ENCODE measurements around the gene SRF. TPM values are rescaled to one million over a fixed set of nuclear protein-coding genes. Genes with fewer than 3 reads are reported as not detected.

Gene SRF
- total RNA-seq, 2 experiments from 2014 or later, result 34.5 to 35.4 TPM

DNA sequence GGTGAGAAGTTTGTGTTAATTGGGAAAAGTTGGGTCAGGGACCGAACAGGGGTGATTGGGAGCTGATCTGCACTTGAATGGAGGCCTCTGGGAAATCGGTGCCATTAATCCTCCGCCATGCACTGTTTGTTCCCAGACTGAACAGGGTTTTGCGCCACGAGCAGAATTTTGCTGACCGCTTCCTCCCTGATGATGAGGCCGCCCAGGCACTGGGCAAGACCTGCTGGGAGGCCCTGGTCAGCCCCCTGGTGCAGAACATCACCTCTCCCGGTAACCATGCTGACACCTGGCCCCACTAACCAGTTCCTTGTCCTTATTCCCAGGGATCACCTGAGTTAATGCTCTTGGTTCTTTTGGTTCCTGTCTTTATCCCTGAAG, 32.6 kb downstream of the SRF start:
- ChIA-PET CTCF (interaction anchor here (1.3 kb wide), 1 partner anchor 18 kb away, joined by 3 read pairs; no protein-coding TSS in a partner anchor), POLR2A (interaction anchor here (1.2 to 3.0 kb wide), 2 partner anchors 12 to 20 kb away, joined by 3 to 9 read pairs; no protein-coding TSS in a partner anchor)
- Mint-ChIP-seq H3K27me3 (no peaks in the 10 kb centered on the region), H3K4me3 (no peak overlapping the region), H3K4me1 (ENCODE audit: low read depth) (no peaks in the 10 kb centered on the region), H3K36me3 (ENCODE audit: low read depth) (peaks cover 12% of the 10 kb centered on the region), H3K9me3 (no peaks in the 10 kb centered on the region), H3K27ac (no peak overlapping the region)
- TF ChIP-seq, protein P1, sequence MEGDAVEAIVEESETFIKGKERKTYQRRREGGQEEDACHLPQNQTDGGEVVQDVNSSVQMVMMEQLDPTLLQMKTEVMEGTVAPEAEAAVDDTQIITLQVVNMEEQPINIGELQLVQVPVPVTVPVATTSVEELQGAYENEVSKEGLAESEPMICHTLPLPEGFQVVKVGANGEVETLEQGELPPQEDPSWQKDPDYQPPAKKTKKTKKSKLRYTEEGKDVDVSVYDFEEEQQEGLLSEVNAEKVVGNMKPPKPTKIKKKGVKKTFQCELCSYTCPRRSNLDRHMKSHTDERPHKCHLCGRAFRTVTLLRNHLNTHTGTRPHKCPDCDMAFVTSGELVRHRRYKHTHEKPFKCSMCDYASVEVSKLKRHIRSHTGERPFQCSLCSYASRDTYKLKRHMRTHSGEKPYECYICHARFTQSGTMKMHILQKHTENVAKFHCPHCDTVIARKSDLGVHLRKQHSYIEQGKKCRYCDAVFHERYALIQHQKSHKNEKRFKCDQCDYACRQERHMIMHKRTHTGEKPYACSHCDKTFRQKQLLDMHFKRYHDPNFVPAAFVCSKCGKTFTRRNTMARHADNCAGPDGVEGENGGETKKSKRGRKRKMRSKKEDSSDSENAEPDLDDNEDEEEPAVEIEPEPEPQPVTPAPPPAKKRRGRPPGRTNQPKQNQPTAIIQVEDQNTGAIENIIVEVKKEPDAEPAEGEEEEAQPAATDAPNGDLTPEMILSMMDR (IDR thresholded peaks at IDR 0.05), result no peak
- no peak for ATAC-seq
- intact Hi-C loops (cut with micrococcal nuclease), result no loop called here
- no peak for DNase-seq

GRCh38 chr6:43204271-43205105, 33.4 kb downstream of the SRF start:
- Mint-ChIP-seq H3K4me1 (ENCODE audit: low read depth) (no peaks in the 10 kb centered on the region), H3K36me3 (ENCODE audit: low read depth) (peaks cover 12% of the 10 kb centered on the region), H3K27me3 (no peaks in the 10 kb centered on the region), H3K4me3 (no peak overlapping the region), H3K9me3 (no peaks in the 10 kb centered on the region), H3K27ac (no peak overlapping the region)
- DNase-seq (no peak), ATAC-seq (no peak)
- TF ChIP-seq, protein P1 (IDR thresholded peaks at IDR 0.05), result no peak
- intact Hi-C loops (cut with micrococcal nuclease), result no loop called here
- ChIA-PET POLR2A (interaction anchor here (1.3 to 1.6 kb wide), 2 partner anchors 13 to 20 kb away, joined by 3 to 4 read pairs; no protein-coding TSS in a partner anchor), CTCF (interaction anchor here (1.3 kb wide), 1 partner anchor 19 kb away, joined by 3 read pairs; no protein-coding TSS in a partner anchor)

- ATAC-seq (no peak), DNase-seq (no peak)
- TF ChIP-seq, protein P1 (IDR thresholded peaks at IDR 0.05), result no peak
- intact Hi-C loops (cut with micrococcal nuclease), result no loop called here
- Mint-ChIP-seq H3K9me3 (no peaks in the 10 kb centered on the region), H3K27me3 (no peaks in the 10 kb centered on the region), H3K27ac (no peak overlapping the region), H3K36me3 (ENCODE audit: low read depth) (peaks cover 8% of the 10 kb centered on the region), H3K4me3 (no peak overlapping the region), H3K4me1 (ENCODE audit: low read depth) (no peaks in the 10 kb centered on the region)
- CTCF ChIA-PET, result no interaction called here
- POLR2A ChIA-PET, result interaction anchor here (0.9 to 1.6 kb wide), 3 partner anchors 14 to 298 kb away, joined by 3 to 4 read pairs (median 3); no protein-coding TSS in a partner anchor
Observed at GRCh38 chr6:43205849-43206248, 34.8 kb downstream of the SRF start.

DNA sequence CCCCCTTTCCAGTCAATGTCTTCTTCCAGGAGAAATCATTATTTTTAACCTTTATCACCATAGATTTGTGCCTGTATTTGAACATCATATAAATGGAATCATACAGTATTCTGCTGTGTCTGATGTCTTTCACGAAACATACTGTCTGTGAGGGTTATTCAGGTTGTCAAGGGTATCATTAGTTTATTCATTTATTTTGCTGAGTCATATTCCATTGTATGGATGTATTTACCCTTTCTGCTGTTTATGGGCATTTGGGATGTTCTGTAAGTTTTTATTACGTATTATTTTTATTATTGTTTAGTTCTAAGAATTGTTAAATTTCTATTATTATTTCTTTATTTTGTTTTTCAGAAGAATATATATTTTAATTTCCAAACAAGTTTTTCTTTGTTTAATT, 36.2 kb downstream of the SRF start:
- H3K36me3 Mint-ChIP-seq (ENCODE audit: low read depth), result peaks cover 8% of the 10 kb centered on the region
- no peaks in the 10 kb centered on the region for H3K27me3 Mint-ChIP-seq
- ATAC-seq (no peak), DNase-seq (no peak)
- H3K4me1 Mint-ChIP-seq (ENCODE audit: low read depth), result no peaks in the 10 kb centered on the region
- no peak overlapping the region for H3K4me3 Mint-ChIP-seq
- intact Hi-C loops (cut with micrococcal nuclease), result no loop called here
- no peaks in the 10 kb centered on the region for H3K9me3 Mint-ChIP-seq
- TF ChIP-seq, protein P1 (IDR thresholded peaks at IDR 0.05), result no peak
- ChIA-PET POLR2A (no interaction called here), CTCF (no interaction called here)
- peak overlapping the region; percentile 63 for H3K27ac Mint-ChIP-seq

- Mint-ChIP-seq H3K9me3 (no peaks in the 10 kb centered on the region), H3K4me3 (no peak overlapping the region), H3K27me3 (no peaks in the 10 kb centered on the region), H3K4me1 (ENCODE audit: low read depth) (no peaks in the 10 kb centered on the region), H3K36me3 (ENCODE audit: low read depth) (peaks cover 9% of the 10 kb centered on the region), H3K27ac (no peak overlapping the region)
- DNase-seq (no peak), ATAC-seq (no peak)
- ChIA-PET POLR2A (interaction anchor here (1.2 to 1.4 kb wide), 3 partner anchors 12 to 30 kb away, joined by 3 to 6 read pairs (median 3); partner anchors contain the start of gene CUL9), CTCF (no interaction called here)
- TF ChIP-seq, protein P1 (IDR thresholded peaks at IDR 0.05), result no peak
- intact Hi-C loops (cut with micrococcal nuclease), result no loop called here
Observed at GRCh38 chr6:43211955-43212354, 40.9 kb downstream of the SRF start.

Measured in activated CD8-positive, alpha-beta T cell treated with anti-CD3 and anti-CD28 coated beads for 36 hours (primary cell).